NCI-H446 (cell line): ENCODE data around the gene POLR2L.

Experiments used
- DNase-seq, 2 experiments: peaks; one replicate each; lab custom pipeline; 2025; lab: John Stamatoyannopoulos, UW

The POLR2L gene

GRCh38 chr11:868802-869201, 26.5 kb upstream of the POLR2L start:
- no peak for DNase-seq

GRCh38 chr11:868394-868793, 26.1 kb upstream of the POLR2L start:
- no peak for DNase-seq

- no peak for DNase-seq
Observed at GRCh38 chr11:867856-868358, 25.6 kb upstream of the POLR2L start.

GRCh38 chr11:866481-866880, 24.2 kb upstream of the POLR2L start:
- no peak for DNase-seq

- DNase-seq: no peak
Observed at GRCh38 chr11:865462-866430, 23.4 kb upstream of the POLR2L start.

GRCh38 chr11:864898-865297, 22.6 kb upstream of the POLR2L start:
- no peak for DNase-seq

GRCh38 chr11:863910-864827, 21.8 kb upstream of the POLR2L start:
- no peak for DNase-seq

- DNase-seq: no peak
Observed at GRCh38 chr11:863023-863909, 20.9 kb upstream of the POLR2L start.

GRCh38 chr11:862696-863022, 20.3 kb upstream of the POLR2L start:
- DNase-seq: no peak

- no peak for DNase-seq
Observed at GRCh38 chr11:862081-862661, 19.8 kb upstream of the POLR2L start.

- DNase-seq: no peak
Observed at GRCh38 chr11:861105-861479, 18.8 kb upstream of the POLR2L start.

GRCh38 chr11:860234-861104, 18.1 kb upstream of the POLR2L start:
- DNase-seq: no peak

GRCh38 chr11:859394-860131, 17.2 kb upstream of the POLR2L start:
- peak; percentile 31 to 86 for DNase-seq

- no peak for DNase-seq
Observed at GRCh38 chr11:858762-859339, 16.5 kb upstream of the POLR2L start.

GRCh38 chr11:858053-858761, 15.9 kb upstream of the POLR2L start:
- DNase-seq: no peak

- DNase-seq: no peak
Observed at GRCh38 chr11:856397-856796, 14.1 kb upstream of the POLR2L start.

GRCh38 chr11:855796-856195, 13.5 kb upstream of the POLR2L start:
- no peak for DNase-seq

GRCh38 chr11:855330-855674, 13.0 kb upstream of the POLR2L start:
- DNase-seq: no peak
